Epithelial cell of esophagus (primary cell): ENCODE measurements around the gene ANKRD22.

Source experiments
- DNase-seq: peaks from one replicate; pipeline ENCODE4 v3.0.0; 2010; ENCODE audit warnings: low read depth
- H3K4me3 ChIP-seq: 2 replicates; pipeline ENCODE4 v1.5.1; 2011; ENCODE audit warnings: mild to moderate bottlenecking, low read length, control low read depth
- TF ChIP-seq, protein P1 (sequence below): IDR thresholded peaks from 2 replicates; pipeline ENCODE4 v1.5.1; 2011; ENCODE audit warnings: low read depth, mild to moderate bottlenecking, low read length, control low read depth, inconsistent platforms; ENCODE audit not compliant: insufficient read depth; ENCODE audit errors: missing control alignments

Gene ANKRD22

DNA sequence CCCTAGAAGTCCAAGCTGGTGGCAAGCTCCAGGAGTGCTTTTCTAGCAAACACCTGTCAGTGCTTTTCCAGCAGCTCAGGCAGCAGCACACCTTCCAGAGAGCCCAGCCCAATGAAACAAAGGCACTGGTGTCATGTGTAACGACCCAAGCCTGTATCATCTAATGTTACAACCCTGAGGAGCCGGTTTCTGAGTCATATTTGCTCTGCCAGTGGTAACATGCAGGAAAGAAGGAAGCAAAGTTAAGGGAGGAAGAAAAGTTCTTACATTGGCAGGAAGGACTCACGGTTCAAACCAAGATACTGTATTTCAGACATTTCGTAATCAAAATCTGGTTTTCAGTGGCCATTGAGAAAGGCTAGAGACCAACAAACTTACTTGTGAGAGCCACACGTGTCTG is at the start of gene ANKRD22:
ANKRD22 (minus strand) TSS at position 139 of the 400 bp plus-strand sequence. CDS start 237 bp downstream, outside the sequence.
- H3K4me3 ChIP-seq, result peak within 1 kb of the TSS; percentile 38
- TF ChIP-seq, protein P1, sequence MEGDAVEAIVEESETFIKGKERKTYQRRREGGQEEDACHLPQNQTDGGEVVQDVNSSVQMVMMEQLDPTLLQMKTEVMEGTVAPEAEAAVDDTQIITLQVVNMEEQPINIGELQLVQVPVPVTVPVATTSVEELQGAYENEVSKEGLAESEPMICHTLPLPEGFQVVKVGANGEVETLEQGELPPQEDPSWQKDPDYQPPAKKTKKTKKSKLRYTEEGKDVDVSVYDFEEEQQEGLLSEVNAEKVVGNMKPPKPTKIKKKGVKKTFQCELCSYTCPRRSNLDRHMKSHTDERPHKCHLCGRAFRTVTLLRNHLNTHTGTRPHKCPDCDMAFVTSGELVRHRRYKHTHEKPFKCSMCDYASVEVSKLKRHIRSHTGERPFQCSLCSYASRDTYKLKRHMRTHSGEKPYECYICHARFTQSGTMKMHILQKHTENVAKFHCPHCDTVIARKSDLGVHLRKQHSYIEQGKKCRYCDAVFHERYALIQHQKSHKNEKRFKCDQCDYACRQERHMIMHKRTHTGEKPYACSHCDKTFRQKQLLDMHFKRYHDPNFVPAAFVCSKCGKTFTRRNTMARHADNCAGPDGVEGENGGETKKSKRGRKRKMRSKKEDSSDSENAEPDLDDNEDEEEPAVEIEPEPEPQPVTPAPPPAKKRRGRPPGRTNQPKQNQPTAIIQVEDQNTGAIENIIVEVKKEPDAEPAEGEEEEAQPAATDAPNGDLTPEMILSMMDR, result no peak
- peak; percentile 99 for DNase-seq

DNA sequence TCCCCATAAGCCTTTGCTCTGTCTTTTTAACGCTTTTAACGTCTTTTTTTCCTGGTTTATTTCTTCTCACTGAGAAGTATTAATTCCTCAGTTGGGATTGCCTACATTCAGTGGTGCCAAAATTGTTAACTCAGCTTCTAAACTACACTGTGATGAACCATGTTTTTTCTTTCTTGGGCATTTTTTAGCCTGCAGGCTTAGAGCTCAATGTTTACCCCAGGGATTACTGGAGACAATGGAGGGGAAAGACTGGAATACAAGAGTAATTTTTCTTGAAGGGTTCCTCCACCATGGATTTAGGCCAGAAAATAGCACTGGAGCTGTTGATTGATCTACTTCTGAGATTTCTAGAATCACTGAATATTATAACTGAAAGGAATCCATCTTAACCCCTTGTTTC is 48.2 kb upstream of the ANKRD22 start:
- DNase-seq, result no peak
- no peak overlapping the region for H3K4me3 ChIP-seq
- TF ChIP-seq, protein P1, result no peak

DNA sequence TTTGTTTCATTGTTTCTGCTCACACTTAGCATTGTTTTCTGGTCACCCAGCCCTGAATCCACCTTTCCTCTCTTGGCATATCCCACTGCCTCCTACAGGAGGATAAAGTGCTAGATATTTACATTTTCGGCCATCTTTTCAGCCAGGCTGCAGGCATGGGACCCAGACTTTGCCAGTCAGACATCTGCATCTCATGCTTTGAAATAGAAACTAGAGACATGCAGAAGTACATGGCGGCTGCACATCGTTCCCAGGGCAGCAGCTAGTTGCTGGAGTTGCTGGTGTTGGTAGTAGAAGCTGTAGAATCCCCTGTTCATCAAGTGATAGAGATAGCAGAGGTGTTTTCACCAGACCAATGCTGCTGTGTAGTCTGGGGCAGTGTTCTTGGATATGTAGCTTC is 47.1 kb upstream of the ANKRD22 start:
- DNase-seq, result no peak
- TF ChIP-seq, protein P1, result no peak
- H3K4me3 ChIP-seq, result no peak overlapping the region

DNA sequence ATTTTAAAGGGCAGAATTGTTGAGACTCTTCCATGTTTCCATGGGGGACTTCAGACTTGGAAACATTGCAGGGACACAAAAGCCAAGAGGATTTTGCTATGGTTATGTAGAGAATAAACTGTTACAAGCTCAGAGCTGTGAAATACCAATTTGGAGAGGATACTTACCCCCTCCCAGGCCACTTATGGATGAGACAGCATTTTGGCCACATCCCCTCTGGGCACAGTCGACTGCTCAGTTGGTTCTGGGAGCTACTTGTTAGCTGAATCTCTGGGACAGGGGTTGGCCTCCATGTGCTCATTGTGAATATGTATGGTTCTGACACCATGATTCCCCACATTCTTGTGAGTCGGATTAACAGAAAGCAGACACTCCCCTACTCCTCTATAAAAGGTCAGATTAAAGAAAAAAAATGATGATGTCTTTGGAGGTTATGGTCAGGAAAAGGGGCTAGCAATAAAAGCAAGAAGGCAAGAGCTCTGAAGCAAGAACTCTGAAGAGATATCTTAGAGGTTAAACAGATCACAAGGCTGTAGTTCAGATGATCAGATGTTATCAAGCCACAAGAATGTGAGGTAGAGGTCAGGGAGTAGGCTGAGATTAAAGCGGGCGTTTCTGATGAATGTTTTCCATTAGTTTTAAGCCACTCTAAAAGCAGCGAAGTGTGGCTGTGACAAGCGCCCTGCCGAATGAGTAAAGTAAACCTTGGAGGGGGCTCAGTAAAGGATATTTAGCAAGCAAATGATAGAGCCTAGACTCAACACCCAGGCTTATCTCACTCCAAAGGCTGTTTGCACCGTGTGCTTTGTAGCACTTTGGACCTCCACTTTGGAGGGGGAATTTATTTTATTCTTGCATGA is 45.6 kb upstream of the ANKRD22 start:
- TF ChIP-seq, protein P1, result no peak
- DNase-seq, result no peak

DNA sequence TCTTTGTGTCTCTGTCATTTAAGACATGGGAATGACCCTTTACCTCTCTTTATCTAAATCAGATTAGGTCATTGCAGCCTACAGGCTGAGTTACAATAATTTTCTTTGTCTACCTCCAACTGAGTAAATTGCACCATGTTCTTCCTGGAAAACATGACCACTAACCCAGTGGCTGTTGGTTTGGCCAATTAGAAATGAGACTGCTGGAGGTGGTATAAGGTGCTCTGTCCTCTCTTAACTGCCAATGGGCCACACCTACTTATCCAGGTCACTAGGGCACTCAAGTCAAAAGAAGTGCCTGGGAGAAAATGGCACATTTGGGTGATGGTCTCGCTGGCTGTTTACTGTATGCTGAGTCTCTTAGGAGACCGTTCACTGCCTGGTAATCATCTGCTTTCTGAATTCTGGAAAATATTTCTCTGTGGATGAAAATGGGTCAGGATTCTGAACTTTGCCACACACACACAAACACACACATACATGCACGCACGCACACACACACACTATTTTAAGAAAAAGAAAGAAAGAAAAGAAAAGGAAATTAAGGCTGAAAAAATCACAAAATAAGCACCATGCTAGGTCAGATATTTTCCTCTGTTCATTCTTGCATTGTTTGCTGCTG is 44.8 kb upstream of the ANKRD22 start:
- TF ChIP-seq, protein P1, result no peak
- H3K4me3 ChIP-seq, result no peak overlapping the region
- no peak for DNase-seq

More for the DNA sequence above, 45.6 kb upstream of the ANKRD22 start:
- no peak overlapping the region for H3K4me3 ChIP-seq

DNA sequence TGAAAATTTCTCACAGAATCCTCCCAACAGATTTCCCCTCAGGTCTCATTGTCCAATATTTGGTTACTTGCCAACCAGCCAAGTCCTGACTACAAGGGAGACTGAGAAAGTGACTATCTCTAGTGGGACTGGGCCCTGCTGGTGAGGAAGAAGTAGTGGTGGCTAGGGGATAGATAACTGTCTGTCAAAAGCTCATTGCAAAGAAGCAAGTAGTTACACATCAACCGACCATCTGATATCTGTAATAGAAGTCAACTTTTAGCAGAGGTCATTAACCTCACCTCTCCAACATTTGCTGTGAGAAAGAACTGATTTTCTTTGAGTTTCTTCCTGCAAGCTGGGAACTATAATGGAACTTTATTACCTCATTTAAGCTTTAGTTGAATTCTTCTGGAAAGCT is 43.6 kb upstream of the ANKRD22 start:
- H3K4me3 ChIP-seq, result no peak overlapping the region
- no peak for DNase-seq
- TF ChIP-seq, protein P1, result no peak
